ES-I3 (cell line): ENCODE data around the gene TMEM183A.
"Not testable (repeated sequence)": the region's sequence is repeated elsewhere in the genome, so short reads cannot be mapped to it uniquely, and the experiment has no call there.

Source experiments
- H3K36me3 ChIP-seq: 2 replicates; pipeline ENCODE4 v1.6.1; 2013; ENCODE audit warnings: mild to moderate bottlenecking, low read length, control low read depth, moderate library complexity; ENCODE audit not compliant: insufficient read depth
- H3K4me1 ChIP-seq: 2 replicates; pipeline ENCODE4 v1.6.1; 2013; ENCODE audit warnings: mild to moderate bottlenecking, control low read depth, low read length; ENCODE audit not compliant: insufficient read depth
- H3K9ac ChIP-seq: 2 replicates; pipeline ENCODE4 v1.6.1; 2013; ENCODE audit warnings: low read depth, mild to moderate bottlenecking, low read length, moderate library complexity
- H3K9me3 ChIP-seq: 2 replicates; pipeline ENCODE4 v1.6.1; 2013; ENCODE audit warnings: mild to moderate bottlenecking, low read length, moderate library complexity; ENCODE audit not compliant: control insufficient read depth, insufficient read depth

The TMEM183A gene

GRCh38 chr1:203002951-203003350 lies 4.2 kb upstream of the TMEM183A start:
- no peak overlapping the region for H3K9ac ChIP-seq
- no peaks in the 10 kb centered on the region for H3K9me3 ChIP-seq
- peaks cover 6% of the 10 kb centered on the region; the same call in 1 of the 2 replicates for H3K4me1 ChIP-seq
- H3K36me3 ChIP-seq: no peaks in the 10 kb centered on the region

- peaks cover 11% of the 10 kb centered on the region for H3K36me3 ChIP-seq
- peaks cover 12% of the 10 kb centered on the region for H3K4me1 ChIP-seq
- H3K9me3 ChIP-seq: not testable (repeated sequence)
- peak overlapping the region; percentile 66 for H3K9ac ChIP-seq
Measured at GRCh38 chr1:203005395-203006142, 1.6 kb upstream of the TMEM183A start.

DNA sequence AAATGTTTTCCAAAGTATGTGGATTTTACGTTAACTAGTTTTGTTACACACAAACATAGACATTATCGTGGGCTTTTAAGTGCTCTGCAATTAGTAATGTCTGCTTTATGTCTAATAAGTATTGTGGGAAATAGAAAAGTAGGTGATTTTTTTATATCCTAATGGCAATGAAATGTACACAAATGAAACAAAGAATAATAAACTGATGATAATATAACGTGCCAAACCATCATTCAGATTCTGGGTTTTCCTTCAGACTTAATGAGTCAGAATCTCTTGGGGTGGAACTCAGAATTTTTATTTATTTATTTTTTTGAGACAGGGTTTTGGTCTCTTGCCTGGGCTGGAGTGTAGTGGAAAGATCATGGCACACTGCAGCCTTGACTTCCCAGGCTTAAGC lies 2.0 kb downstream of the TMEM183A start:
- peaks cover 12% of the 10 kb centered on the region for H3K4me1 ChIP-seq
- no peak overlapping the region for H3K9ac ChIP-seq
- no peaks in the 10 kb centered on the region for H3K9me3 ChIP-seq
- peaks cover 14% of the 10 kb centered on the region for H3K36me3 ChIP-seq

GRCh38 chr1:203011582-203011981 lies 4.4 kb downstream of the TMEM183A start:
- no peaks in the 10 kb centered on the region for H3K9me3 ChIP-seq
- peaks cover 5% of the 10 kb centered on the region; the same call in 1 of the 2 replicates for H3K4me1 ChIP-seq
- no peak overlapping the region for H3K9ac ChIP-seq
- H3K36me3 ChIP-seq: peaks cover 29% of the 10 kb centered on the region

- no peaks in the 10 kb centered on the region for H3K9me3 ChIP-seq
- H3K9ac ChIP-seq: no peak overlapping the region
- peaks cover 42% of the 10 kb centered on the region for H3K36me3 ChIP-seq
- H3K4me1 ChIP-seq: no peaks in the 10 kb centered on the region
Measured at GRCh38 chr1:203017061-203017460, 9.9 kb downstream of the TMEM183A start.

GRCh38 chr1:203017692-203018091 lies 10.5 kb downstream of the TMEM183A start:
- Histone ChIP-seq H3K9ac (no peak overlapping the region), H3K36me3 (peaks cover 43% of the 10 kb centered on the region), H3K4me1 (no peaks in the 10 kb centered on the region), H3K9me3 (no peaks in the 10 kb centered on the region)

- not testable (repeated sequence) for H3K9me3 ChIP-seq, H3K4me1 ChIP-seq, H3K9ac ChIP-seq
- H3K36me3 ChIP-seq: peaks cover 20% of the 10 kb centered on the region
Measured at GRCh38 chr1:203022855-203023254, 15.7 kb downstream of the TMEM183A start.

- Histone ChIP-seq H3K9ac (no peak overlapping the region), H3K36me3 (peaks cover 11% of the 10 kb centered on the region), H3K4me1 (peaks cover 5% of the 10 kb centered on the region; the same call in 1 of the 2 replicates), H3K9me3 (no peaks in the 10 kb centered on the region)
Measured at GRCh38 chr1:203025686-203026030, 18.5 kb downstream of the TMEM183A start.

- H3K4me1 ChIP-seq: peaks cover 5% of the 10 kb centered on the region; the same call in 1 of the 2 replicates
- H3K9me3 ChIP-seq: no peaks in the 10 kb centered on the region
- H3K9ac ChIP-seq: peak within 1 kb of the TSS; percentile 59
- peaks cover 11% of the 10 kb centered on the region for H3K36me3 ChIP-seq
Measured at GRCh38 chr1:203026031-203026665, 19.0 kb downstream of the TMEM183A start, which contains the start of gene PPFIA4. TSS of gene PPFIA4 (plus strand) at chr1:203026491. CDS start at chr1:203039009, 12,518 bp downstream.

- peaks cover 5% of the 10 kb centered on the region; the same call in 1 of the 2 replicates for H3K4me1 ChIP-seq
- peak overlapping the region; percentile 59 for H3K9ac ChIP-seq
- peaks cover 9% of the 10 kb centered on the region for H3K36me3 ChIP-seq
- no peaks in the 10 kb centered on the region for H3K9me3 ChIP-seq
Measured at GRCh38 chr1:203026666-203027663, 19.8 kb downstream of the TMEM183A start.

DNA sequence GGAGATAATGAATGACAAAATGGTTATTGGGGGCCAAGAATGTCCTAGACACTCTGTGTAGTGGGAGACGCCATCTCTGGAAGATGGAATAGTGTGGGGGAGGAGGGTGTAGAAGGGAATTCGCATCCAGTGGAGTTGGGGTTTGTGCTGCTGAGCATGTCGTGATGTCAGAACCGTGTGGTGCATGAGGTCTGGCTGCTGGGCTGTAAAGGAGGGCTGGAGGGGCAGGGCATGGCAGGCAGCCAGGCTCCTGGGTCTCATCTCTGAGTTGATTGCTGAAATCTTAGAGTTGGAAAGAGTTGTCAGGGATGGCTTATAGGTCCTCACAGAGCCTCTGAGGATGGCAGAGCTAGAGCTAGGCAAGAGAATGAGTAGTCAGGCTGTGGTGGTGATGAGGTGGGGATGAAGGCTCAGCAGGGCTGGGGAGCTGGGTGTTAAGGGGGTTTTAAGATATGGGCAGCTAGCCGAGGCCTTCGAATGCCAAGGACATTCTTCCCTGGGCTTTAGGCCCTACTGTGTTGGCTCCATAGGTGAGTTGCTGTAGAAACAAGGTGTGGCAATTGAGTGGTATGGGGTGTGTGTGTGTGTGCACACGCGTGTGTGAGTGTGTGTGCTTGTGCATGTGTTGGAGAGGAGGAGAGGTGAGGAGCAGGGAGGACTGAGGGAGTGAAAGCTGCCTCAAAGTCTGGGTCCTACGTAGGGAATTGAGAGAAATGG lies 21.1 kb downstream of the TMEM183A start:
- Histone ChIP-seq H3K4me1 (peaks cover 5% of the 10 kb centered on the region; the same call in 1 of the 2 replicates), H3K36me3 (peaks cover 8% of the 10 kb centered on the region; the same call in 1 of the 2 replicates), H3K9ac (no peak overlapping the region), H3K9me3 (no peaks in the 10 kb centered on the region)

DNA sequence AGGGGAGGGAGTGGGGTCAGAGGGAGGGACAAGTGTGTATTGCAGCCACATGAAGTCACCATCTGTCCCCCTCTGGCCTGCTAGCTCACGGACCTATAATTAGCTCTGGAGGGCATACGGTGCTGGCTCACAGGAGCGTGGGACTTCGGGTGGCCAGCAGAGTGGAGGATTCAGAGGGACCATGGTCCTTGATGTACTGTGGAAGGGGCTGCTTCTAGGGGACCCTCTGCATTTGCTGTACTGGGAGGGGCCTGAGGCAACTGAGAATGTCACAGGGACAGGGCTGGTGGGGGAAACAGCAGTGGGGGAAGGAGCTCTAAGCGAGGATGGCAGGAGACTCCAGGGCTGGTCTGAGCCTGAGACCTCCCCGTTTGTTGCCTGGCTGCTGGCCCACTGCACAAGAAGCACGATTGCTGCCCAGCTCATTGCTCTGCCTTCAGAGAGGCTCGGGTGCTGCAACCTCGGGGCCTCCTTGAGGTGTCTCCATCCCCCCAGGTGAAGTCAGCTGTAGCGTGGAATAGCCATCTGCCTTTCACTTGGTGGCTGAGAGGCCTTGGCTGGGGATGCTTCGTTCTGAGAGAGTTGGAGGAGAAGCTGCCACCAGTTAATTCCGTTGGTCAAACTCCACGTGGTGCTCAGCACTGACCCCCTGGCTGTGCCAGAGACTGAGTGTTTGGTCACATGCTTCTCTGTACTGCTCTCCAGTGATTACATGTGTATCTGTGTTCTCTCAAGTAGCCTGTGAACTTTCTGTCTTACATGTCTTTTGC lies 21.8 kb downstream of the TMEM183A start:
- peaks cover 5% of the 10 kb centered on the region; the same call in 1 of the 2 replicates for H3K4me1 ChIP-seq
- H3K9ac ChIP-seq: no peak overlapping the region
- H3K36me3 ChIP-seq: peaks cover 4% of the 10 kb centered on the region; the same call in 1 of the 2 replicates
- H3K9me3 ChIP-seq: no peaks in the 10 kb centered on the region

GRCh38 chr1:203031467-203031866 lies 24.3 kb downstream of the TMEM183A start:
- no peaks in the 10 kb centered on the region for H3K9me3 ChIP-seq
- H3K9ac ChIP-seq: no peak overlapping the region
- peaks cover 7% of the 10 kb centered on the region; the same call in 1 of the 2 replicates for H3K4me1 ChIP-seq
- no peaks in the 10 kb centered on the region for H3K36me3 ChIP-seq
